Omental fat pad (tissue), 4 donors: ENCODE results near the gene NCAPG2. TPM values are rescaled to one million over a fixed set of nuclear protein-coding genes. Genes with fewer than 3 reads are reported as not detected.
"Not testable (repeated sequence)": the region's sequence is repeated elsewhere in the genome, so short reads cannot be mapped to it uniquely, and the experiment has no call there.

Source experiments
- ATAC-seq: fragments of 150-250 bp; one replicate; pipeline ENCODE4 v1.9.1; 2016; ENCODE audit warnings: mild to moderate bottlenecking, moderate library complexity; ENCODE audit not compliant: low FRiP score
- DNase-seq: peaks from one replicate; pipeline ENCODE4 v3.0.0-alpha.2; 2019; ENCODE audit warnings: low spot score
- CTCF ChIP-seq, 3 donors: fragments of 450-650 bp; IDR thresholded peaks; one replicate each; pipeline ENCODE4 v1.5.1; 2016 to 2017; ENCODE audit warnings: antibody characterized with exemption in 3 of 3, mild to moderate bottlenecking in 3 of 3, moderate library complexity in 2 of 3
- total RNA-seq, 4 donors: library from RNA; depleted of rRNA; stranded (reverse); fragments of >200 nt; gene quantifications; one replicate each; pipeline ENCODE4 v1.1.0, GENCODE V29; 2016

The NCAPG2 gene
- total RNA-seq, 4 donors from 2014 or later, result 5.0 to 9.4 (median 8.7) TPM

GRCh38 chr7:158642149-158642548, 62.5 kb downstream of the NCAPG2 start:
- ATAC-seq (no peak), DNase-seq (no peak)
- no peak for TF ChIP-seq CTCF (IDR thresholded peaks at IDR 0.05)

GRCh38 chr7:158638001-158638400, 66.6 kb downstream of the NCAPG2 start:
- TF ChIP-seq CTCF (IDR thresholded peaks at IDR 0.05), result no peak
- DNase-seq (no peak), ATAC-seq (no peak)

- TF ChIP-seq CTCF (IDR thresholded peaks at IDR 0.05), result no peak
- ATAC-seq, result peak; percentile 34
- no peak for DNase-seq
These were observed 71.3 kb downstream of the NCAPG2 start for GRCh38 chr7:158633055-158633956.

- DNase-seq, result no peak
- ATAC-seq, result no peak
- TF ChIP-seq CTCF (IDR thresholded peaks at IDR 0.05), result no peak
These were observed 72.9 kb downstream of the NCAPG2 start for GRCh38 chr7:158631574-158632195.

GRCh38 chr7:158626289-158626688, 78.3 kb downstream of the NCAPG2 start:
- not testable (repeated sequence) for ATAC-seq, DNase-seq

- no peak for ATAC-seq
- DNase-seq, result no peak
- no peak for TF ChIP-seq CTCF (IDR thresholded peaks at IDR 0.05)
These were observed 81.4 kb downstream of the NCAPG2 start for GRCh38 chr7:158623241-158623640.

GRCh38 chr7:158620839-158621441, 83.7 kb downstream of the NCAPG2 start:
- ATAC-seq (no peak), DNase-seq (no peak)
- TF ChIP-seq CTCF (IDR thresholded peaks at IDR 0.05), result no peak
